Subcutaneous adipose tissue (tissue), 4 donors: ENCODE results near the gene SRCIN1. TPM values are rescaled to one million over a fixed set of nuclear protein-coding genes. Genes with fewer than 3 reads are reported as not detected.

Source experiments
- CTCF ChIP-seq: fragments of 450-650 bp; IDR thresholded peaks from one replicate; pipeline ENCODE4 v1.5.1; 2016; ENCODE audit warnings: low read depth, mild to moderate bottlenecking, control low read depth, antibody characterized with exemption, moderate library complexity
- total RNA-seq, 4 donors: library from RNA; depleted of rRNA; stranded (reverse); fragments of >200 nt; gene quantifications; one replicate each; pipeline ENCODE4 v1.1.0, GENCODE V29; 2016

SRCIN1 gene
- total RNA-seq, 4 donors from 2014 or later = 0.82 to 11.5 (median 4.0) TPM

GRCh38 chr17:38592487-38592886 is 13.3 kb downstream of the SRCIN1 start:
- TF ChIP-seq CTCF = no peak

GRCh38 chr17:38591759-38592241 is 14.0 kb downstream of the SRCIN1 start:
- no peak for TF ChIP-seq CTCF

GRCh38 chr17:38590988-38591758 is 14.6 kb downstream of the SRCIN1 start:
- no peak for TF ChIP-seq CTCF

GRCh38 chr17:38589462-38590114 is 16.2 kb downstream of the SRCIN1 start:
- no peak for TF ChIP-seq CTCF

GRCh38 chr17:38588788-38589174 is 17.0 kb downstream of the SRCIN1 start:
- TF ChIP-seq CTCF = no peak

- no peak for TF ChIP-seq CTCF
These were observed 17.6 kb downstream of the SRCIN1 start for GRCh38 chr17:38587947-38588787.

- no peak for TF ChIP-seq CTCF
These were observed 18.5 kb downstream of the SRCIN1 start for GRCh38 chr17:38587203-38587602.
